Panc1 (cell line): ENCODE results near the gene RRP1. TPM values are rescaled to one million over a fixed set of nuclear protein-coding genes. Genes with fewer than 3 reads are reported as not detected.

Experiments
- ATAC-seq: fragments of 200-7000 bp; cut with Tn5 transposase; 2 replicates; pipeline ENCODE4 v1.9.1; 2020; ENCODE audit warnings: mild to moderate bottlenecking, moderate library complexity
- BruUV-seq: library from RNA; stranded (reverse); fragments of 400-500 nt; replicated peaks from 2 replicates; lab custom pipeline; 2021; lab: Mats Ljungman, UMichigan
- CTCF ChIA-PET: fragments of 300-600 bp; sonication (Branson Sonifier 250); formaldehyde crosslinking; loops from one replicate; lab custom pipeline; 2022; ENCODE audit warnings: antibody characterized with exemption; lab: Charles Lee
- POLR2A ChIA-PET: fragments of 300-600 bp; sonication (Branson Sonifier 250); formaldehyde crosslinking; loops from one replicate; lab custom pipeline; 2022; ENCODE audit warnings: antibody characterized with exemption; lab: Charles Lee
- DNase-seq: peaks from one replicate; pipeline ENCODE4 v3.0.0-alpha.2; 2010; ENCODE audit warnings: low read depth, low spot score
- H3K27ac ChIP-seq: 2 replicates; pipeline ENCODE4 v1.5.1; 2011; ENCODE audit warnings: mild to moderate bottlenecking, low read length, inconsistent platforms
- H3K27me3 ChIP-seq: fragments of 200-500 bp; sonication (Bioruptor generic); 2 replicates; pipeline ENCODE4 v1.6.0; 2014; ENCODE audit warnings: low read length, inconsistent platforms; ENCODE audit not compliant: control insufficient read depth, insufficient read depth
- H3K36me3 ChIP-seq: fragments of 200-500 bp; sonication (Bioruptor generic); 2 replicates; pipeline ENCODE4 v1.5.1; 2014; ENCODE audit warnings: inconsistent platforms, mild to moderate bottlenecking, low read length, moderate library complexity; ENCODE audit not compliant: control insufficient read depth, insufficient read depth
- H3K4me1 ChIP-seq: 2 replicates; pipeline ENCODE4 v1.5.1; 2011; ENCODE audit warnings: inconsistent platforms, mild to moderate bottlenecking, low read length, moderate library complexity; ENCODE audit not compliant: control insufficient read depth, insufficient read depth
- H3K4me3 ChIP-seq, 2 experiments: 2 replicates each; pipeline ENCODE4 v1.5.1; 2011 to 2012; ENCODE audit warnings: low read depth in 2 of 2, low read length in 2 of 2, mild to moderate bottlenecking in 2 of 2, inconsistent platforms in 1 of 2, moderate library complexity in 1 of 2
- H3K9me3 ChIP-seq: fragments of 200-500 bp; sonication (Bioruptor generic); 2 replicates; pipeline ENCODE4 v1.5.1; 2014; ENCODE audit warnings: low read depth, mild to moderate bottlenecking, inconsistent platforms, low read length, moderate library complexity; ENCODE audit not compliant: control insufficient read depth, insufficient read depth
- POLR2AphosphoS5 ChIP-seq: IDR thresholded peaks from 2 replicates; pipeline ENCODE4 v1.6.1; 2012; ENCODE audit warnings: mild to moderate bottlenecking, low read depth, low read length, moderate library complexity
- SIN3A ChIP-seq: IDR thresholded peaks from 2 replicates; pipeline ENCODE4 v1.6.1; 2012; ENCODE audit warnings: low read depth, mild to moderate bottlenecking, low read length, moderate library complexity, borderline replicate concordance; ENCODE audit not compliant: insufficient read depth
- TCF7L2 ChIP-seq: IDR thresholded peaks from 2 replicates; pipeline ENCODE4 v1.6.1; 2011; ENCODE audit warnings: mild to moderate bottlenecking, low read depth, low read length, inconsistent platforms
- in situ Hi-C: cut with HindIII; loops from 2 replicates; pipeline ENCODE4 v1.10.0; 2016; ENCODE audit warnings: low sequenced_read_pairs, low pct_unique_long_range_greater_than_20kb
- intact Hi-C: fragments of 100-400 bp; cut with micrococcal nuclease; formaldehyde crosslinking; loops from one replicate; pipeline ENCODE4 v1.10.0; 2022; ENCODE audit not compliant: unreplicated experiment
- total RNA-seq: library from RNA; stranded (reverse); gene quantifications from one replicate; pipeline ENCODE4 v1.2.1, GENCODE V29; 2021; ENCODE audit not compliant: unreplicated experiment
- TF ChIP-seq, protein P1 (sequence below), 2 experiments: IDR thresholded peaks; 2 replicates each; pipeline ENCODE4 v1.6.1; 2011 to 2012; ENCODE audit warnings: low read depth in 2 of 2, control low read depth in 1 of 2, low read length in 1 of 2, mild to moderate bottlenecking in 1 of 2, moderate library complexity in 1 of 2; ENCODE audit not compliant: insufficient read depth in 1 of 2
- TF ChIP-seq, protein P2 (sequence below): fragments of 450-650 bp; IDR thresholded peaks from 2 replicates; pipeline ENCODE4 v1.5.1; 2017; ENCODE audit warnings: mild to moderate bottlenecking

Gene RRP1
- total RNA-seq, 1 experiment from 2014 or later = 41.8 TPM

- Histone ChIP-seq H3K4me1 (peaks cover 15% of the 10 kb centered on the region), H3K4me3 (no peak overlapping the region), H3K27ac (no peak overlapping the region), H3K36me3 (no peaks in the 10 kb centered on the region), H3K27me3 (no peaks in the 10 kb centered on the region), H3K9me3 (no peaks in the 10 kb centered on the region)
- no peak for TF ChIP-seq TCF7L2
- TF ChIP-seq POLR2AphosphoS5 = no peak
- TF ChIP-seq, protein P1, sequence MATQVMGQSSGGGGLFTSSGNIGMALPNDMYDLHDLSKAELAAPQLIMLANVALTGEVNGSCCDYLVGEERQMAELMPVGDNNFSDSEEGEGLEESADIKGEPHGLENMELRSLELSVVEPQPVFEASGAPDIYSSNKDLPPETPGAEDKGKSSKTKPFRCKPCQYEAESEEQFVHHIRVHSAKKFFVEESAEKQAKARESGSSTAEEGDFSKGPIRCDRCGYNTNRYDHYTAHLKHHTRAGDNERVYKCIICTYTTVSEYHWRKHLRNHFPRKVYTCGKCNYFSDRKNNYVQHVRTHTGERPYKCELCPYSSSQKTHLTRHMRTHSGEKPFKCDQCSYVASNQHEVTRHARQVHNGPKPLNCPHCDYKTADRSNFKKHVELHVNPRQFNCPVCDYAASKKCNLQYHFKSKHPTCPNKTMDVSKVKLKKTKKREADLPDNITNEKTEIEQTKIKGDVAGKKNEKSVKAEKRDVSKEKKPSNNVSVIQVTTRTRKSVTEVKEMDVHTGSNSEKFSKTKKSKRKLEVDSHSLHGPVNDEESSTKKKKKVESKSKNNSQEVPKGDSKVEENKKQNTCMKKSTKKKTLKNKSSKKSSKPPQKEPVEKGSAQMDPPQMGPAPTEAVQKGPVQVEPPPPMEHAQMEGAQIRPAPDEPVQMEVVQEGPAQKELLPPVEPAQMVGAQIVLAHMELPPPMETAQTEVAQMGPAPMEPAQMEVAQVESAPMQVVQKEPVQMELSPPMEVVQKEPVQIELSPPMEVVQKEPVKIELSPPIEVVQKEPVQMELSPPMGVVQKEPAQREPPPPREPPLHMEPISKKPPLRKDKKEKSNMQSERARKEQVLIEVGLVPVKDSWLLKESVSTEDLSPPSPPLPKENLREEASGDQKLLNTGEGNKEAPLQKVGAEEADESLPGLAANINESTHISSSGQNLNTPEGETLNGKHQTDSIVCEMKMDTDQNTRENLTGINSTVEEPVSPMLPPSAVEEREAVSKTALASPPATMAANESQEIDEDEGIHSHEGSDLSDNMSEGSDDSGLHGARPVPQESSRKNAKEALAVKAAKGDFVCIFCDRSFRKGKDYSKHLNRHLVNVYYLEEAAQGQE (IDR thresholded peaks at IDR 0.05; ENCODE audit: insufficient read depth in 1 of 2, low read depth in 2 of 2, low read length in 1 of 2) = no peak
- TF ChIP-seq, protein P2, sequence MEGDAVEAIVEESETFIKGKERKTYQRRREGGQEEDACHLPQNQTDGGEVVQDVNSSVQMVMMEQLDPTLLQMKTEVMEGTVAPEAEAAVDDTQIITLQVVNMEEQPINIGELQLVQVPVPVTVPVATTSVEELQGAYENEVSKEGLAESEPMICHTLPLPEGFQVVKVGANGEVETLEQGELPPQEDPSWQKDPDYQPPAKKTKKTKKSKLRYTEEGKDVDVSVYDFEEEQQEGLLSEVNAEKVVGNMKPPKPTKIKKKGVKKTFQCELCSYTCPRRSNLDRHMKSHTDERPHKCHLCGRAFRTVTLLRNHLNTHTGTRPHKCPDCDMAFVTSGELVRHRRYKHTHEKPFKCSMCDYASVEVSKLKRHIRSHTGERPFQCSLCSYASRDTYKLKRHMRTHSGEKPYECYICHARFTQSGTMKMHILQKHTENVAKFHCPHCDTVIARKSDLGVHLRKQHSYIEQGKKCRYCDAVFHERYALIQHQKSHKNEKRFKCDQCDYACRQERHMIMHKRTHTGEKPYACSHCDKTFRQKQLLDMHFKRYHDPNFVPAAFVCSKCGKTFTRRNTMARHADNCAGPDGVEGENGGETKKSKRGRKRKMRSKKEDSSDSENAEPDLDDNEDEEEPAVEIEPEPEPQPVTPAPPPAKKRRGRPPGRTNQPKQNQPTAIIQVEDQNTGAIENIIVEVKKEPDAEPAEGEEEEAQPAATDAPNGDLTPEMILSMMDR = no peak
- TF ChIP-seq SIN3A = no peak
- ChIA-PET CTCF (no interaction called here), POLR2A (interaction anchor here (1.1 kb wide), 1 partner anchor 11 kb away, joined by 3 read pairs; no protein-coding TSS in a partner anchor)
- BruUV-seq = no TSS peak
- no peak for DNase-seq
- in situ Hi-C loops (no loop called here), intact Hi-C loops (no loop called here)
- no peak for ATAC-seq
Observed at GRCh38 chr21:43782431-43783097, 6.8 kb upstream of the RRP1 start.

DNA sequence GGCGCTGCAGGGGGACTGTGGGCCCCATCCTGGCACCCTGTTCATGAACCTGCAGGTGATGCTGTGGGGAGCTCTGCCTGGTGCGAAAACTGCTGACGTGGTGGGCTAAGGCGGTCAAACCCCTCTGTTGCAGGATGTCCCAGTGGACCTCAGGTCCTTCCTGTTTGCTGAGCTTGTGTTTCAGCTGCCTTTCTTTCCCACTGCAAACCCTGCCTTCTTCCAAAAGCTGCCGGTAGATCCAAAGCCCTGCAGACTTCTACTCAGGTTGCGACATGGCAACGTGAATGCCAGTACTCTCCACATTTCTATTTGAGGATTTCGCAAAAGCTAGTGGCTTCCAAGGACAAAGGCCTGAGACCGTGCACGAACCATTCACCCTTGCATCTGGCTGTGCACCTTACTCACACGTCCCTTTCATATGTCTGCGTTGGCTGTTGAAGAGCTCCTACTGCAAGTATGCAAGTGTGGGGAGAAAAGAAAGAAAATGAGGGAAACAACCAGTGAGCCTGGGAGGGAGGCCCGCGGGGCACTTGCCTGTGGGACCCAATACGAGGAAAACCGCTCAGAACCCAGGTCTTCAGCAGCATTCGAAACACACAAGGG lies 6.2 kb upstream of the RRP1 start:
- TF ChIP-seq, protein P1 (IDR thresholded peaks at IDR 0.05; ENCODE audit: insufficient read depth in 1 of 2, low read depth in 2 of 2, low read length in 1 of 2) = no peak
- TF ChIP-seq, protein P2 = no peak
- TF ChIP-seq SIN3A = no peak
- H3K4me1 ChIP-seq = peaks cover 14% of the 10 kb centered on the region
- intact Hi-C loops = no loop called here
- H3K4me3 ChIP-seq = no peak overlapping the region
- H3K9me3 ChIP-seq = no peaks in the 10 kb centered on the region
- no peak for ATAC-seq
- POLR2A ChIA-PET = interaction anchor here (1.1 kb wide), 1 partner anchor 12 kb away, joined by 3 read pairs; no protein-coding TSS in a partner anchor
- CTCF ChIA-PET = no interaction called here
- BruUV-seq = no TSS peak
- no peak for DNase-seq
- in situ Hi-C loops = no loop called here
- no peak overlapping the region for H3K27ac ChIP-seq
- no peaks in the 10 kb centered on the region for H3K27me3 ChIP-seq
- no peaks in the 10 kb centered on the region for H3K36me3 ChIP-seq
